Measurements from ENCODE around the gene S1PR2. TPM values are rescaled to one million over a fixed set of nuclear protein-coding genes. Genes with fewer than 3 reads are reported as not detected.

S1PR2 gene
- total and polyA plus RNA-seq, 4 donors, result 1.2 to 4.8 (median 3.3) TPM

- no peak for TF ChIP-seq REST (IDR thresholded peaks at IDR 0.05)
- TF ChIP-seq RAD21 (IDR thresholded peaks at IDR 0.05), result no peak
- TF ChIP-seq FOXA2 (IDR thresholded peaks at IDR 0.05), result no peak
- no peak for TF ChIP-seq RXRA (IDR thresholded peaks at IDR 0.05)
- no peak for TF ChIP-seq JUND (IDR thresholded peaks at IDR 0.05)
- TF ChIP-seq SP1 (IDR thresholded peaks at IDR 0.05), result no peak
- TF ChIP-seq GABPA (IDR thresholded peaks at IDR 0.05 in 1 of 2, conservative IDR thresholded peaks at IDR 0.05 in 1 of 2), result no peak
- no peak for TF ChIP-seq FOXA1 (IDR thresholded peaks at IDR 0.05)
- no peak for TF ChIP-seq TAF1 (conservative IDR thresholded peaks at IDR 0.05)
- TF ChIP-seq, protein P1, sequence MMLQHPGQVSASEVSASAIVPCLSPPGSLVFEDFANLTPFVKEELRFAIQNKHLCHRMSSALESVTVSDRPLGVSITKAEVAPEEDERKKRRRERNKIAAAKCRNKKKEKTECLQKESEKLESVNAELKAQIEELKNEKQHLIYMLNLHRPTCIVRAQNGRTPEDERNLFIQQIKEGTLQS (IDR thresholded peaks at IDR 0.05), result no peak
- no peak for TF ChIP-seq HNF4A (conservative IDR thresholded peaks at IDR 0.05)
- no peak for TF ChIP-seq YY1 (IDR thresholded peaks at IDR 0.05)
- no peak for TF ChIP-seq EGR1 (IDR thresholded peaks at IDR 0.05; ENCODE audit: low read depth in 2 of 2)
- TF ChIP-seq, protein P2, sequence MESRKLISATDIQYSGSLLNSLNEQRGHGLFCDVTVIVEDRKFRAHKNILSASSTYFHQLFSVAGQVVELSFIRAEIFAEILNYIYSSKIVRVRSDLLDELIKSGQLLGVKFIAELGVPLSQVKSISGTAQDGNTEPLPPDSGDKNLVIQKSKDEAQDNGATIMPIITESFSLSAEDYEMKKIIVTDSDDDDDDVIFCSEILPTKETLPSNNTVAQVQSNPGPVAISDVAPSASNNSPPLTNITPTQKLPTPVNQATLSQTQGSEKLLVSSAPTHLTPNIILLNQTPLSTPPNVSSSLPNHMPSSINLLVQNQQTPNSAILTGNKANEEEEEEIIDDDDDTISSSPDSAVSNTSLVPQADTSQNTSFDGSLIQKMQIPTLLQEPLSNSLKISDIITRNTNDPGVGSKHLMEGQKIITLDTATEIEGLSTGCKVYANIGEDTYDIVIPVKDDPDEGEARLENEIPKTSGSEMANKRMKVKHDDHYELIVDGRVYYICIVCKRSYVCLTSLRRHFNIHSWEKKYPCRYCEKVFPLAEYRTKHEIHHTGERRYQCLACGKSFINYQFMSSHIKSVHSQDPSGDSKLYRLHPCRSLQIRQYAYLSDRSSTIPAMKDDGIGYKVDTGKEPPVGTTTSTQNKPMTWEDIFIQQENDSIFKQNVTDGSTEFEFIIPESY (IDR thresholded peaks at IDR 0.05), result no peak
- H3K9me3 ChIP-seq (ENCODE audit: control insufficient read depth in 4 of 4, low read length in 3 of 4), result no peaks in the 10 kb centered on the region
- 93% methylated on average over 18 of the region's 18 CpGs for WGBS
- DNase-seq (ENCODE audit: low spot score), result no peak
- H3K9ac ChIP-seq (ENCODE audit: low read depth in 1 of 2, low read length in 2 of 2), result no peak overlapping the region
- peaks cover 0 to 13% (median 10%) of the 10 kb centered on the region in 4 donors for H3K4me1 ChIP-seq (ENCODE audit: control insufficient read depth in 4 of 4, insufficient read depth in 4 of 4, low read length in 3 of 4)
- H3K36me3 ChIP-seq (ENCODE audit: control insufficient read depth in 4 of 4, insufficient read depth in 3 of 4, low read depth in 1 of 4, low read length in 3 of 4), result peaks cover 10 to 40% (median 23%) of the 10 kb centered on the region in 4 donors
- H3K27ac ChIP-seq (ENCODE audit: low read depth in 1 of 2, low read length in 2 of 2), result no peak overlapping the region
- no peak overlapping the region for H3K4me3 ChIP-seq (ENCODE audit: low read depth in 1 of 3, low read length in 3 of 3)
- H3K27me3 ChIP-seq (ENCODE audit: control insufficient read depth in 4 of 4, insufficient read depth in 4 of 4, low read length in 3 of 4), result no peaks in the 10 kb centered on the region
Measured at GRCh38 chr19:10256551-10256950, 25.4 kb upstream of the S1PR2 start.

DNA sequence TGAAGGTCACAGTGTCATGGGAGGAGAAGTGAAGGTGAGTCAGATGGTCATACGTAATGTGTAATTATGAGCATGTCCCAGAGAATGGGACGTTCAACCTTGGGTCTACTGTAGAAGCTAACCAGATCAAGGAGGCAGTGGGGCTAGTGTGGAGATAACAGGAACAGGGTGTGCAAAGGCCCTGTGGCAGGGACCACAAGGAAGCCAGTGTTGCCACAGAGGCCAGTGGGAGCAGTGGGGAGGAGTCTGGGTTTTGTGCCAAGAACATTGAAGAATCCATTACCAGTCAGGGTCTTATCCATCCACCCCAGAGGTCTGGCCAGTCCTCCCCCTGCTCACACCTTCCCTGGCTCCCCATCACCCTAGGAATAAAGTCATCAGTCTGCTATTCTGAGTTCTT is 24.2 kb upstream of the S1PR2 start:
- no peak overlapping the region for H3K27ac ChIP-seq (ENCODE audit: low read depth in 1 of 2, low read length in 2 of 2)
- TF ChIP-seq JUND (IDR thresholded peaks at IDR 0.05), result no peak
- TF ChIP-seq HNF4A (conservative IDR thresholded peaks at IDR 0.05), result no peak
- TF ChIP-seq, protein P3, sequence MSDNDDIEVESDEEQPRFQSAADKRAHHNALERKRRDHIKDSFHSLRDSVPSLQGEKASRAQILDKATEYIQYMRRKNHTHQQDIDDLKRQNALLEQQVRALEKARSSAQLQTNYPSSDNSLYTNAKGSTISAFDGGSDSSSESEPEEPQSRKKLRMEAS (IDR thresholded peaks at IDR 0.05), result no peak
- TF ChIP-seq FOXA1 (IDR thresholded peaks at IDR 0.05), result no peak
- TF ChIP-seq, protein P1 (IDR thresholded peaks at IDR 0.05), result no peak
- TF ChIP-seq RAD21 (IDR thresholded peaks at IDR 0.05), result no peak
- no peak for TF ChIP-seq NR2F2 (IDR thresholded peaks at IDR 0.05)
- no peak for TF ChIP-seq YY1 (IDR thresholded peaks at IDR 0.05)
- no peak for TF ChIP-seq TAF1 (conservative IDR thresholded peaks at IDR 0.05)
- no peak for TF ChIP-seq EGR1 (IDR thresholded peaks at IDR 0.05; ENCODE audit: low read depth in 2 of 2)
- TF ChIP-seq, protein P2 (IDR thresholded peaks at IDR 0.05), result no peak
- no peak for TF ChIP-seq SP1 (IDR thresholded peaks at IDR 0.05)
- no peak for TF ChIP-seq GABPA (IDR thresholded peaks at IDR 0.05 in 1 of 2, conservative IDR thresholded peaks at IDR 0.05 in 1 of 2)
- TF ChIP-seq RXRA (IDR thresholded peaks at IDR 0.05), result no peak
- no peak for TF ChIP-seq FOXA2 (IDR thresholded peaks at IDR 0.05)
- no peak for TF ChIP-seq HNF4G (IDR thresholded peaks at IDR 0.05)
- TF ChIP-seq REST (IDR thresholded peaks at IDR 0.05), result no peak

More for the DNA sequence above, 24.2 kb upstream of the S1PR2 start:
- DNase-seq (ENCODE audit: low spot score), result no peak
- Histone ChIP-seq H3K36me3 (ENCODE audit: control insufficient read depth in 4 of 4, insufficient read depth in 3 of 4, low read depth in 1 of 4, low read length in 3 of 4) (peaks cover 10 to 40% (median 23%) of the 10 kb centered on the region in 4 donors), H3K4me1 (ENCODE audit: control insufficient read depth in 4 of 4, insufficient read depth in 4 of 4, low read length in 3 of 4) (peaks cover 0 to 17% (median 9%) of the 10 kb centered on the region in 4 donors), H3K9ac (ENCODE audit: low read depth in 1 of 2, low read length in 2 of 2) (no peak overlapping the region), H3K27me3 (ENCODE audit: control insufficient read depth in 4 of 4, insufficient read depth in 4 of 4, low read length in 3 of 4) (no peaks in the 10 kb centered on the region), H3K4me3 (ENCODE audit: low read depth in 1 of 3, low read length in 3 of 3) (no peak overlapping the region), H3K9me3 (ENCODE audit: control insufficient read depth in 4 of 4, low read length in 3 of 4) (no peaks in the 10 kb centered on the region)
- WGBS, result 94% methylated on average over 2 of the region's 2 CpGs
